ENCODE data around the gene ACR. TPM values are rescaled to one million over a fixed set of nuclear protein-coding genes. Genes with fewer than 3 reads are reported as not detected.

Gene ACR
- total and polyA plus RNA-seq, 2 experiments from 2014 or later = not detected

DNA sequence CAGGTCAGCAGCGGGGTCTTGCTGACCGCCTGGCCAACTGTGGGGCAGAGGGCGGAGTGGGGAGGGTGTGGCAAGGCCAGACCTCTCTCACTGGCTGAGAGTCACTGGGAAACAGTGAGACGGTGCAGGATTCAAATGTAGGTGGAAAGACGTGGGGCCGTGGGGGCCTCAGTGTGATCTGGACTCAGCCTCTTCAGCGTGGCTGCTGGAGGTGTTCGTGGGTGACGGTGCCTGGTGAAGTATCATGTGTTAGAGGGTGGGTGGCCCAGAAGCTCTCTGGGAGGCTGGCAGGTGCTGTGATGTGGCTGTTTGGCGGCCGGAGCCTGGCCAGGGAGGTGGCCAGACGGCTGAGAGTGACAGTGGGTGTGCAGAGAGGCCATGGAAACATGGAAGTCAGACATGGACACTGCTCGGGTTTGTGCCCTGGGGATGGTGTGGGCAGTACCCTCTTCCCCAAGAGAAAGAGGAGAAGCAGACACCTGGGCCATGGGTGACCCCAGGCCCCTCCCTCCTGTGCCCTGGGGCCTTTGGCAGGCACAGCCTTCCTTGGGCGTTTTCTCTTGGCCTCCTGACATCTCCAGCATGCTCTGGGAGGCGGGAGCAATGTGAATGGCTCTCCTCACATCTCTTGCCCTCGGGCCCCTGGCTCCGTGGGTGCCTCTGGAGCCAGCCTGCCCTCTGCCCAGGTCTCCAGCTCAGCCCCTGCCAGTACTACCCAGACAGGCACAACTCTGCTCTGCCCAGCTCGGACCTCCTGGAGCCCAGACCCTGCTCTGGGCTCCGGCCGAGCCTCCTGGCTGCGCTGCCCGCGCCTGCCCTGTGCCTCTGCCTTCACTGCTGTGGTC, 10.1 kb upstream of the ACR start:
- Histone ChIP-seq H3K27ac (ENCODE audit: low read depth) (no peak overlapping the region), H4K20me1 (replicated peaks; ENCODE audit: insufficient read depth) (no peaks in the 10 kb centered on the region; the same call in 1 of the 2 replicates), H3K27me3 (ENCODE audit: insufficient read depth) (peaks cover 49% of the 10 kb centered on the region), H3K4me2 (no peak overlapping the region), H2AFZ (no peak overlapping the region), H3K9me2 (ENCODE audit: insufficient read depth) (no peaks in the 10 kb centered on the region), H3K4me1 (ENCODE audit: insufficient read depth) (peaks cover 9% of the 10 kb centered on the region; the same call in 1 of the 2 replicates), H3K36me3 (ENCODE audit: insufficient read depth) (no peaks in the 10 kb centered on the region), H3K4me3 (no peak overlapping the region), H3F3A (replicated peaks; ENCODE audit: low read depth) (no peaks in the 10 kb centered on the region), H3K79me2 (replicated peaks; ENCODE audit: insufficient read depth) (no peaks in the 10 kb centered on the region)
- H3K4me3 Mint-ChIP-seq = no peak overlapping the region
- peaks cover 50% of the 10 kb centered on the region for H3K27me3 Mint-ChIP-seq (ENCODE audit: insufficient read depth, low read depth, poor library complexity)
- H3K36me3 Mint-ChIP-seq (ENCODE audit: low read depth) = no peaks in the 10 kb centered on the region; the same call in 2 of the 3 replicates
- no peaks in the 10 kb centered on the region; the same call in 2 of the 3 replicates for H3K9me3 Mint-ChIP-seq
- H3K4me1 Mint-ChIP-seq = peaks cover 7% of the 10 kb centered on the region
- TF ChIP-seq ZNF114 (CRISPR knock-in tag; IDR thresholded peaks at IDR 0.05) (no peak), EZH2 (IDR thresholded peaks at IDR 0.05; ENCODE audit: low read depth, unreplicated experiment) (no peak), JUNB (IDR thresholded peaks at IDR 0.05; ENCODE audit: unreplicated experiment) (no peak), STAT1 (IDR thresholded peaks at IDR 0.05; ENCODE audit: unreplicated experiment) (no peak), NANOG (IDR thresholded peaks at IDR 0.05; ENCODE audit: borderline replicate concordance) (no peak), CREB1 (CRISPR knock-in tag; IDR thresholded peaks at IDR 0.05; ENCODE audit: low read depth) (no peak), POLR2AphosphoS5 (IDR thresholded peaks at IDR 0.05; ENCODE audit: low read depth) (no peak), ZNF331 (CRISPR knock-in tag; IDR thresholded peaks at IDR 0.05; ENCODE audit: low read depth) (no peak)
- TF ChIP-seq, protein P1, sequence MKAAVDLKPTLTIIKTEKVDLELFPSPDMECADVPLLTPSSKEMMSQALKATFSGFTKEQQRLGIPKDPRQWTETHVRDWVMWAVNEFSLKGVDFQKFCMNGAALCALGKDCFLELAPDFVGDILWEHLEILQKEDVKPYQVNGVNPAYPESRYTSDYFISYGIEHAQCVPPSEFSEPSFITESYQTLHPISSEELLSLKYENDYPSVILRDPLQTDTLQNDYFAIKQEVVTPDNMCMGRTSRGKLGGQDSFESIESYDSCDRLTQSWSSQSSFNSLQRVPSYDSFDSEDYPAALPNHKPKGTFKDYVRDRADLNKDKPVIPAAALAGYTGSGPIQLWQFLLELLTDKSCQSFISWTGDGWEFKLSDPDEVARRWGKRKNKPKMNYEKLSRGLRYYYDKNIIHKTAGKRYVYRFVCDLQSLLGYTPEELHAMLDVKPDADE (IDR thresholded peaks at IDR 0.05) = no peak
- TF ChIP-seq, protein P2, sequence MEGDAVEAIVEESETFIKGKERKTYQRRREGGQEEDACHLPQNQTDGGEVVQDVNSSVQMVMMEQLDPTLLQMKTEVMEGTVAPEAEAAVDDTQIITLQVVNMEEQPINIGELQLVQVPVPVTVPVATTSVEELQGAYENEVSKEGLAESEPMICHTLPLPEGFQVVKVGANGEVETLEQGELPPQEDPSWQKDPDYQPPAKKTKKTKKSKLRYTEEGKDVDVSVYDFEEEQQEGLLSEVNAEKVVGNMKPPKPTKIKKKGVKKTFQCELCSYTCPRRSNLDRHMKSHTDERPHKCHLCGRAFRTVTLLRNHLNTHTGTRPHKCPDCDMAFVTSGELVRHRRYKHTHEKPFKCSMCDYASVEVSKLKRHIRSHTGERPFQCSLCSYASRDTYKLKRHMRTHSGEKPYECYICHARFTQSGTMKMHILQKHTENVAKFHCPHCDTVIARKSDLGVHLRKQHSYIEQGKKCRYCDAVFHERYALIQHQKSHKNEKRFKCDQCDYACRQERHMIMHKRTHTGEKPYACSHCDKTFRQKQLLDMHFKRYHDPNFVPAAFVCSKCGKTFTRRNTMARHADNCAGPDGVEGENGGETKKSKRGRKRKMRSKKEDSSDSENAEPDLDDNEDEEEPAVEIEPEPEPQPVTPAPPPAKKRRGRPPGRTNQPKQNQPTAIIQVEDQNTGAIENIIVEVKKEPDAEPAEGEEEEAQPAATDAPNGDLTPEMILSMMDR (conservative IDR thresholded peaks at IDR 0.05; ENCODE audit: low read depth in 2 of 2) = no peak
- ATAC-seq (no peak), DNase-seq (ENCODE audit: low spot score) (no peak)
- no peak overlapping the region for H3K27ac Mint-ChIP-seq

DNA sequence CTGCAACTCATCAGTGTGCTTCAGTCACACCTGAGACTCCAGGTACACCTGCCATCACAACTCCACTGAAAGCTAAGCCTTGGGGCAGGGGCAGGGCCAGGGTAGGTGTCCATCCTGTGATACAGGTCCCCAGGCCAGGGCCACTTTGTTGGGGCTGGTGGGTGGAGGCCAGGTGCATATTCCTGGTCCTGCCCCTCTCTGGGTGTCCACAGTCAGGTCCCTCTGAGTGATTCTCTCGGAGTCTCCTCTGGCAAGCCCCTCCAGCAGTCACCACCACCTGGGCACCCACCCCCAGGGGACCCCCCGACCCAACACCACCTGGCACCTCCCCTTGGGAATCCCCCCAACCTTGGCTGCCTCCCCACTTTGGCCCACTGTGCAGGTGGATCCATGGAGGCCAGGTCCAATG, 9.5 kb upstream of the ACR start:
- Histone ChIP-seq H3F3A (replicated peaks; ENCODE audit: low read depth) (no peaks in the 10 kb centered on the region), H3K4me3 (no peak overlapping the region), H3K36me3 (ENCODE audit: insufficient read depth) (no peaks in the 10 kb centered on the region), H3K79me2 (replicated peaks; ENCODE audit: insufficient read depth) (no peaks in the 10 kb centered on the region), H2AFZ (no peak overlapping the region), H3K27ac (ENCODE audit: low read depth) (no peak overlapping the region), H4K20me1 (replicated peaks; ENCODE audit: insufficient read depth) (no peaks in the 10 kb centered on the region; the same call in 1 of the 2 replicates), H3K9me2 (ENCODE audit: insufficient read depth) (no peaks in the 10 kb centered on the region), H3K4me2 (no peak overlapping the region), H3K4me1 (ENCODE audit: insufficient read depth) (peaks cover 9% of the 10 kb centered on the region; the same call in 1 of the 2 replicates), H3K27me3 (ENCODE audit: insufficient read depth) (peaks cover 48% of the 10 kb centered on the region)
- Mint-ChIP-seq H3K27me3 (ENCODE audit: insufficient read depth, low read depth, poor library complexity) (peaks cover 49% of the 10 kb centered on the region), H3K4me1 (peaks cover 7% of the 10 kb centered on the region), H3K27ac (no peak overlapping the region), H3K9me3 (no peaks in the 10 kb centered on the region), H3K36me3 (ENCODE audit: low read depth) (no peaks in the 10 kb centered on the region; the same call in 2 of the 3 replicates), H3K4me3 (no peak overlapping the region)
- DNase-seq (ENCODE audit: low spot score) = no peak
- ATAC-seq = no peak
- TF ChIP-seq ZNF114 (CRISPR knock-in tag; IDR thresholded peaks at IDR 0.05) (no peak), STAT1 (IDR thresholded peaks at IDR 0.05; ENCODE audit: unreplicated experiment) (no peak), ZNF331 (CRISPR knock-in tag; IDR thresholded peaks at IDR 0.05; ENCODE audit: low read depth) (no peak), REST (IDR thresholded peaks at IDR 0.05; ENCODE audit: unreplicated experiment) (no peak), CREB1 (CRISPR knock-in tag; IDR thresholded peaks at IDR 0.05; ENCODE audit: low read depth) (no peak)
- TF ChIP-seq, protein P1 (IDR thresholded peaks at IDR 0.05) = no peak
- TF ChIP-seq, protein P2 (conservative IDR thresholded peaks at IDR 0.05; ENCODE audit: low read depth in 2 of 2) = no peak
